Mucosa of rectum (tissue), 2 donors: ENCODE data around the gene ARID1B.

ENCODE experiments used
- H3K27ac ChIP-seq, 2 donors: one replicate each; pipeline ENCODE4 v1.7.0; 2013; ENCODE audit warnings: inconsistent platforms in 2 of 2, low read depth in 2 of 2, low read length in 2 of 2
- H3K27me3 ChIP-seq, 2 donors: one replicate each; pipeline ENCODE4 v1.7.0; 2013; ENCODE audit warnings: low read length in 2 of 2; ENCODE audit not compliant: control insufficient read depth in 2 of 2, insufficient read depth in 2 of 2
- H3K36me3 ChIP-seq, 2 donors: one replicate each; pipeline ENCODE4 v1.7.0; 2013; ENCODE audit warnings: low read length in 2 of 2; ENCODE audit not compliant: control insufficient read depth in 2 of 2, insufficient read depth in 2 of 2
- H3K4me1 ChIP-seq, 2 donors: one replicate each; pipeline ENCODE4 v1.7.0; 2013; ENCODE audit warnings: low read length in 2 of 2, mild to moderate bottlenecking in 1 of 2; ENCODE audit not compliant: control insufficient read depth in 2 of 2, insufficient read depth in 2 of 2
- H3K4me3 ChIP-seq, 2 donors: one replicate each; pipeline ENCODE4 v1.7.0; 2013; ENCODE audit warnings: low read length in 2 of 2
- H3K9ac ChIP-seq, 2 donors: one replicate each; pipeline ENCODE4 v1.7.0; 2013; ENCODE audit warnings: low read length in 2 of 2, low read depth in 1 of 2, mild to moderate bottlenecking in 1 of 2
- H3K9me3 ChIP-seq, 2 donors: one replicate each; pipeline ENCODE4 v1.7.0; 2013; ENCODE audit warnings: low read length in 2 of 2; ENCODE audit not compliant: control insufficient read depth in 2 of 2
- donor health status: healthy.
- donor health status: Normal muscosa, but diverticular disease.

Gene ARID1B

GRCh38 chr6:156863504-156863903, 86.3 kb downstream of the ARID1B start:
- Histone ChIP-seq H3K36me3 (no peaks in the 10 kb centered on the region), H3K27ac (no peak overlapping the region), H3K4me1 (peaks cover 0 to 5% of the 10 kb centered on the region in 2 donors), H3K4me3 (no peak overlapping the region), H3K9ac (no peak overlapping the region), H3K9me3 (no peaks in the 10 kb centered on the region), H3K27me3 (no peaks in the 10 kb centered on the region)

DNA sequence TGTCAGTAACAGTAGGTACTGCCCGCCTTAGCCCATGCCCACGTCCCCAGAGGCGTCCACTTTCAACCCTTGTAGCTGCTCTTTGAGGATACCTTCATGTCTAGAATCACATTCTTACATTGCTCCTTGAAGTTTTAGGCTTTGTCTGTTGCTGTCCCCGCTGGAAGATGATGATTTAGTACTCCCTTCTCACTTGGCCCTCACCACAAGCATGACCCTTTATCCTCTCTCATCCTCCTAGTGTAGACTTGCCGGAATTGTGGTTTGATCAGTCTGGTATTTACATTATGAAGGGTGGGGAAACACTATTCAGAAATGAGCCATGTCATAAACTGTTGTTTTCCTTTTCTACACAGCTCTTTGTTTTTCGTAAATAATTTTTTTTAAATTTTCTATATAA, 87.4 kb downstream of the ARID1B start:
- Histone ChIP-seq H3K9ac (no peak overlapping the region), H3K27ac (no peak overlapping the region), H3K36me3 (no peaks in the 10 kb centered on the region), H3K9me3 (no peaks in the 10 kb centered on the region), H3K27me3 (no peaks in the 10 kb centered on the region), H3K4me3 (no peak overlapping the region), H3K4me1 (peaks cover 0 to 5% of the 10 kb centered on the region in 2 donors)

- Histone ChIP-seq H3K9me3 (no peaks in the 10 kb centered on the region), H3K27me3 (no peaks in the 10 kb centered on the region), H3K4me1 (peaks cover 0 to 5% of the 10 kb centered on the region in 2 donors), H3K27ac (no peak overlapping the region), H3K4me3 (no peak overlapping the region), H3K9ac (no peak overlapping the region), H3K36me3 (no peaks in the 10 kb centered on the region)
Observed at GRCh38 chr6:156865019-156865629, 87.9 kb downstream of the ARID1B start.

DNA sequence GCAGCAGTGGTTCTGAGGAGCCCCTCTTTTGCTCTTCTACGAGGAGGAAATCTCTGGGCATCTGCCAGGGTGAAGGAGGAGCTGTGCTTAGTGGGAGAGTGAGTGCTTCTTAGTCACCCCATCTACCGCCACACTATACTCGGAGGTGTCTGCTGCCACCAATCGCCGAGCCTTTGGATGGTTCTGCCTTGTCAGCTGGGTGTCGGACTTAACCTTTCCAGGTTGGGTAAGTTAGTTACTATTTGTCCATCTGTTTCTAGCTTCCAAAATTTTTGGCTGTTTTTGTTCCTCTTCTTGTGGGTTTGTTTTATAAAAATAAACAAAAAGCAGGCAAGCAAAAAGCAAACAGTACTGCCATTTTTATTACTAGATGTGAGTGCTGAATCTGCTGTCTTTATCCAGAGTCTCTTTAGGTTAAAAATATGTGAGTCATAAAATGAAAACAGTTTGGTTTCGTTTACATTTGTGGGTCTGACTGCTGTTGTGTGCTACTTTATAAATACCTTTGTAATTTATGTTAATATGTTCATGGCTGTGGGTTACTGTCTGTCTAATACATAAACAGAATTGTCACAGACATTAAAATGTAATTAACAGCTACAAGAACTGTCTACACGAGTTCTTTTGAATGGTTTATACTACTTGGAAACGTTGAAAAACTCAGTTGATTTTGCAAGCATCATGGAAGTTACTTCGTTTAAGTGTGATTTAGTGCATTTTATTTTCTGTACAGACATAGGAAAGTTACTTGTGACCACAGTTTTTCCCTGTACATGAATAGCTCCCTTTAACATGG, 89.2 kb downstream of the ARID1B start:
- Histone ChIP-seq H3K27me3 (no peaks in the 10 kb centered on the region), H3K4me3 (no peak overlapping the region), H3K4me1 (peaks cover 0 to 5% of the 10 kb centered on the region in 2 donors), H3K9me3 (no peaks in the 10 kb centered on the region), H3K27ac (no peak overlapping the region), H3K9ac (no peak overlapping the region), H3K36me3 (no peaks in the 10 kb centered on the region)

- H3K27ac ChIP-seq, result no peak overlapping the region
- H3K9ac ChIP-seq, result no peak overlapping the region
- H3K36me3 ChIP-seq, result no peaks in the 10 kb centered on the region
- H3K27me3 ChIP-seq, result no peaks in the 10 kb centered on the region
- peaks cover 0 to 5% of the 10 kb centered on the region in 2 donors for H3K4me1 ChIP-seq
- no peak overlapping the region for H3K4me3 ChIP-seq
- no peaks in the 10 kb centered on the region for H3K9me3 ChIP-seq
Observed at GRCh38 chr6:156867121-156867520, 89.9 kb downstream of the ARID1B start.

DNA sequence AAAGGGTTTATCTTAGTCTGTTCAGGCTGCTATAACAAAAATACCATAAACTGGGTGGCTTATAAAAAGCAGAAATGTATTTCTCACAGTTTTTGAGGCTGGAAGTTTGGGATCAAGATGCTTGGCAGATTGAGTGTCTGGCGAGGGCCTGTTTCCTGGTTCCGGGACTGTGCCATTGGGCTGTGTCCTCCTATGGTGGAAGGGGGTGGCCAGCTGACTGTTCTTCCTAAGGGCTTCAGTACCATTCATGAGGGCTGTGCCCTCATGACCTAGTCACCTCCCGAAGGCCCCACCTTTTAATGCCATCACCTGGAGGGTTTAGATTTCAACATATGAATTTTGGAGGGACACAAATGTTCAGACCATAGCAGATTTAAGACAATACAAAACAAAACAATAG, 91.2 kb downstream of the ARID1B start:
- Histone ChIP-seq H3K36me3 (no peaks in the 10 kb centered on the region), H3K27ac (no peak overlapping the region), H3K27me3 (no peaks in the 10 kb centered on the region), H3K4me3 (no peak overlapping the region), H3K9ac (no peak overlapping the region), H3K4me1 (peaks cover 0 to 5% of the 10 kb centered on the region in 2 donors), H3K9me3 (no peaks in the 10 kb centered on the region)

DNA sequence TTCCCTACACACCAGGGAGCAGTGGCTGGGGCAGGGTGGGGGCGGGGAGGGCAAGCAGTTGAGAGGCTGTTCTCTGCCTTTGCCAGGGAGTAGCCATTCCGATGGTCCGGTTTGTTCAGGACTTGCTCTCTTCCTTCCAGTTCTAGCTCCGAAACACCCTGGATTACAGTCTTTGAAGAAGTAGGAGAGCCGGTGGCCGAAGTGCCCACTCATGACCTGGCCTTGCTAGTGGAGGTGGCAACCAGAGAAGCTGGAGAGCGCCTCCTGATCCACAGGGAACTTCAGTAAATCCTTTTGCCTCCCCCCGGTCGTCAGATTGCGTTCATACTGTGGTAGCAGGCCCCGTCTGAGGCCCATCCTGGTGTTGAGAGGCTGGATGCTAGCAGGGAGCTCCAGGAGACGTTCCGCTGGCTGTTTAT, 92.8 kb downstream of the ARID1B start:
- peaks cover 0 to 5% of the 10 kb centered on the region in 2 donors for H3K4me1 ChIP-seq
- no peaks in the 10 kb centered on the region for H3K27me3 ChIP-seq
- no peaks in the 10 kb centered on the region for H3K9me3 ChIP-seq
- no peaks in the 10 kb centered on the region for H3K36me3 ChIP-seq
- H3K27ac ChIP-seq, result no peak overlapping the region
- H3K4me3 ChIP-seq, result no peak overlapping the region
- no peak overlapping the region for H3K9ac ChIP-seq

DNA sequence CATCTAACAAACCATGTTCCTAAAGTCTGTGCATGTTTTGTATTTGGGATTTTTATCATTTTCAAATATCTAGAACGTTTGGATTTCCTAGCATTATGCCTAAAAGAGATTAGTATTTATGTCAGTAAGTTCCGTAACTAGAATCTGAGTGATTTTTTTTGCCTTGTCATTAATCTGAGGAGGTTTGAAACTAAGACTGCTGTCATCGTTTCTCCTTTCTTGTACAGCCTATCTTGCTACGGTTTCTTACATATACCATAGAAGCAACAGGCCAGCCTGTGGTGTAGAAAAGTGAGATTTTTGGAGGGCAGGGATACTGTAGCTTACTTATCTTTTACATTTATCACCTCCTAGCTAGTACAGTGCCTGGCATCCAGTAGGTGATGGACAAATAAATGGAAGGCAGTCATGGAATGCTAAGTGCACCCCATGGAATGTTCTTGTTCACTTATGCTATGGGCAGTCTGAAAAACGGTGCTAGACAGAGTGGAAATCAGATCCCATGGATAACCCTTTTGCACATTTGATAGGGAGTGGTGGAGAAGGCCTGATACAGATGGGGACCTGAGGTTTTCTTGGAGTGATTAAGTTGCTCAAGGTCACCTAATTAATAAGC, 93.9 kb downstream of the ARID1B start:
- Histone ChIP-seq H3K9me3 (no peaks in the 10 kb centered on the region), H3K9ac (no peak overlapping the region), H3K36me3 (no peaks in the 10 kb centered on the region), H3K27me3 (no peaks in the 10 kb centered on the region), H3K4me3 (no peak overlapping the region), H3K4me1 (peaks cover 0 to 2% of the 10 kb centered on the region in 2 donors), H3K27ac (no peak overlapping the region)

GRCh38 chr6:156872903-156873302, 95.7 kb downstream of the ARID1B start:
- Histone ChIP-seq H3K36me3 (no peaks in the 10 kb centered on the region), H3K27me3 (no peaks in the 10 kb centered on the region), H3K4me3 (no peak overlapping the region), H3K9ac (no peak overlapping the region), H3K27ac (no peak overlapping the region), H3K9me3 (no peaks in the 10 kb centered on the region), H3K4me1 (no peaks in the 10 kb centered on the region)

DNA sequence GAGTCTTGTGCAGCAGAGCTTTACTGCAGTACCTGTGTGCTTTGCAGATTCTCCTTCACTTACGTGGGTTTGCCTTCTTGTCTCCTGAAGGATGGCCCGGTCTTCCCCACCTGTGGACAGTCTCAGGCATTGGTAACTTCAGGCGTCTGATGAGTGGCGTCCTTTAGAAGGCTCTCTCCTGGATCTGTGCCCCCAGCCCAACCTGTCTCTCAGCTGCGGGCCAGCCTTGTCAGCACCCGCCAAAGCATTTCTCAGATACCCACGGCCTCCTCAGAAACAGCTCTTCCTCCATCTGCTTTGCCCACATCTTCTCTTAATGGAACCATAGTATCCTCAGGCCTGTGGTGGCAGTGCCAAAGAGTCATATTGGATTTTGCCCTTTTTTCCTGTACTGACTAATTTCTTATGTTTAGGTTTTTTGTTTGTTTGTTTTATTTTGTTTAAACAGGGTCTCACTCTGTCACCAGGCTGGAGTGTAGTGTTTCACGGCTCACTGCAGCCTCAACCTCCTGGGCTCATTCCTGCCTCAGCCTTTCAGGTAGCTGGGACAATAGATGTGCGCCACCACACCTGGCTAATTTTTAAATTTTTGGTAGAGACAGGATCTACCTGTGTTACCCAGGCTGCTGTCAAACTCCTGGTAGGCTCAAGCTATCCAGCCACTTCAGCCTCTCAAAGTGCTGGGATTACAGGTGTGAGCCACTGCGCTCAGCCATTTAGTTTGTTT, 96.6 kb downstream of the ARID1B start:
- Histone ChIP-seq H3K4me1 (peaks cover 0 to under 1% of the 10 kb centered on the region in 2 donors), H3K27ac (no peak overlapping the region), H3K27me3 (no peaks in the 10 kb centered on the region), H3K36me3 (no peaks in the 10 kb centered on the region), H3K9ac (no peak overlapping the region), H3K9me3 (no peaks in the 10 kb centered on the region), H3K4me3 (no peak overlapping the region)
